SW480 (cell line): ENCODE results near the gene OBP2B.

Source experiments
- DNase-seq: peaks from one replicate; pipeline ENCODE4 v3.0.0-alpha.2; 2016; ENCODE audit warnings: low spot score

OBP2B gene

GRCh38 chr9:133167096-133167730 is 41.8 kb downstream of the OBP2B start:
- DNase-seq: no peak

GRCh38 chr9:133166392-133166791 is 42.7 kb downstream of the OBP2B start:
- DNase-seq: no peak

GRCh38 chr9:133165452-133165730 is 43.7 kb downstream of the OBP2B start:
- no peak for DNase-seq

- DNase-seq: no peak
These were observed 44.9 kb downstream of the OBP2B start for GRCh38 chr9:133164191-133164590.

- DNase-seq: peak; percentile 29
These were observed 45.4 kb downstream of the OBP2B start, which contains the start of gene GBGT1 for GRCh38 chr9:133163504-133164172. Gene GBGT1, minus strand, starts transcription at chr9:133163914. Its CDS starts 1,502 bp downstream, at chr9:133162412.

GRCh38 chr9:133162861-133163503 is 46.1 kb downstream of the OBP2B start:
- DNase-seq: no peak

GRCh38 chr9:133161547-133161950 is 47.5 kb downstream of the OBP2B start:
- no peak for DNase-seq

GRCh38 chr9:133160742-133161546 is 48.1 kb downstream of the OBP2B start:
- DNase-seq: peak; percentile 68

GRCh38 chr9:133158695-133159094 is 50.4 kb downstream of the OBP2B start:
- DNase-seq: no peak
